ENCODE data around the gene TCF15.

TCF15 gene

GRCh38 chr20:653110-653589, 43.0 kb upstream of the TCF15 start, which contains the start of gene SRXN1:
Gene SRXN1 (minus strand): TSS chr20:653200. CDS start chr20:653185, 15 bp downstream.
- TF ChIP-seq, protein P1, sequence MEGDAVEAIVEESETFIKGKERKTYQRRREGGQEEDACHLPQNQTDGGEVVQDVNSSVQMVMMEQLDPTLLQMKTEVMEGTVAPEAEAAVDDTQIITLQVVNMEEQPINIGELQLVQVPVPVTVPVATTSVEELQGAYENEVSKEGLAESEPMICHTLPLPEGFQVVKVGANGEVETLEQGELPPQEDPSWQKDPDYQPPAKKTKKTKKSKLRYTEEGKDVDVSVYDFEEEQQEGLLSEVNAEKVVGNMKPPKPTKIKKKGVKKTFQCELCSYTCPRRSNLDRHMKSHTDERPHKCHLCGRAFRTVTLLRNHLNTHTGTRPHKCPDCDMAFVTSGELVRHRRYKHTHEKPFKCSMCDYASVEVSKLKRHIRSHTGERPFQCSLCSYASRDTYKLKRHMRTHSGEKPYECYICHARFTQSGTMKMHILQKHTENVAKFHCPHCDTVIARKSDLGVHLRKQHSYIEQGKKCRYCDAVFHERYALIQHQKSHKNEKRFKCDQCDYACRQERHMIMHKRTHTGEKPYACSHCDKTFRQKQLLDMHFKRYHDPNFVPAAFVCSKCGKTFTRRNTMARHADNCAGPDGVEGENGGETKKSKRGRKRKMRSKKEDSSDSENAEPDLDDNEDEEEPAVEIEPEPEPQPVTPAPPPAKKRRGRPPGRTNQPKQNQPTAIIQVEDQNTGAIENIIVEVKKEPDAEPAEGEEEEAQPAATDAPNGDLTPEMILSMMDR (IDR thresholded peaks at IDR 0.05; ENCODE audit: low read length, missing control alignments) = no peak
- peak within 1 kb of the TSS; percentile 93 for H3K4me3 ChIP-seq (replicated peaks; ENCODE audit: low read depth, low read length)
- peak; percentile 92 for DNase-seq (ENCODE audit: low read depth)

DNA sequence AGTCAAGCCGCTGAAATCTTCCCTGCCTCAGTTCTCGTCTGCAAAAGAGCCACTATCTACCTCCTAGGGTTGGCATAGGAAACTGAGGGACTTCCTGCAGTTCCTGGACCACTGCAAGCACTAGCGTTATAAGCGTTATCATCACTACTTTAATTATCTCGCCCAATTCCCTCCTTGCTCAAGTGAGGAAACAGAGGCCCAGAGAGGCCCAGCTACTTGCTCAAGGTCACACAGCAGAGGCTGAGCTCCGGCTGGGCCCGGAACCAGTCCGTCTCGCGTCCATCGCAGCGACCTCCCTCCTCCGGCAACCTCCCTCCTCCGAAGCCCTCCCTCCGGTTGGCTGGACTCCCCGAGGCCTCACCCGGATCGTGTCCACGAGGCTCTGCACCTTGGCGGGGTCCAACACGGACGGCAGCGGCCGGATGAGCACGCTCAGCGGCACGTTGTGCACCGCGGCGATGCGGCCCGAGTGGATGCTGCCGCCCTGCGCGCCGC, 42.6 kb upstream of the TCF15 start:
- H3K4me3 ChIP-seq (replicated peaks; ENCODE audit: low read depth, low read length) = peak overlapping the region; percentile 93
- DNase-seq (ENCODE audit: low read depth) = peak; percentile 61
- TF ChIP-seq, protein P1 (IDR thresholded peaks at IDR 0.05; ENCODE audit: low read length, missing control alignments) = no peak

- H3K4me3 ChIP-seq (replicated peaks; ENCODE audit: low read depth, low read length) = peak overlapping the region; percentile 93
- no peak for DNase-seq (ENCODE audit: low read depth)
- TF ChIP-seq, protein P1 (IDR thresholded peaks at IDR 0.05; ENCODE audit: low read length, missing control alignments) = no peak
Observed at GRCh38 chr20:651713-652614, 41.9 kb upstream of the TCF15 start.

GRCh38 chr20:650954-651353, 40.8 kb upstream of the TCF15 start:
- peak; percentile 35 for DNase-seq (ENCODE audit: low read depth)
- TF ChIP-seq, protein P1 (IDR thresholded peaks at IDR 0.05; ENCODE audit: low read length, missing control alignments) = peak; percentile 27
- no peak overlapping the region for H3K4me3 ChIP-seq (replicated peaks; ENCODE audit: low read depth, low read length)

GRCh38 chr20:650281-650680, 40.2 kb upstream of the TCF15 start:
- TF ChIP-seq, protein P1 (IDR thresholded peaks at IDR 0.05; ENCODE audit: low read length, missing control alignments) = no peak
- DNase-seq (ENCODE audit: low read depth) = no peak
- H3K4me3 ChIP-seq (replicated peaks; ENCODE audit: low read depth, low read length) = no peak overlapping the region

- TF ChIP-seq, protein P1 (IDR thresholded peaks at IDR 0.05; ENCODE audit: low read length, missing control alignments) = no peak
- no peak overlapping the region for H3K4me3 ChIP-seq (replicated peaks; ENCODE audit: low read depth, low read length)
- no peak for DNase-seq (ENCODE audit: low read depth)
Observed at GRCh38 chr20:647479-648019, 37.4 kb upstream of the TCF15 start.

Data from fibroblast of pulmonary artery (primary cell).